ENCODE data around the gene FAM89A. TPM values are rescaled to one million over a fixed set of nuclear protein-coding genes. Genes with fewer than 3 reads are reported as not detected.

Gene FAM89A
- total and polyA plus RNA-seq, 9 of the 15 experiments (the other 6 are each of a cell fraction or from before 2014, with no cell fraction given) = 8.7 to 66.2 (median 43.3) TPM

DNA sequence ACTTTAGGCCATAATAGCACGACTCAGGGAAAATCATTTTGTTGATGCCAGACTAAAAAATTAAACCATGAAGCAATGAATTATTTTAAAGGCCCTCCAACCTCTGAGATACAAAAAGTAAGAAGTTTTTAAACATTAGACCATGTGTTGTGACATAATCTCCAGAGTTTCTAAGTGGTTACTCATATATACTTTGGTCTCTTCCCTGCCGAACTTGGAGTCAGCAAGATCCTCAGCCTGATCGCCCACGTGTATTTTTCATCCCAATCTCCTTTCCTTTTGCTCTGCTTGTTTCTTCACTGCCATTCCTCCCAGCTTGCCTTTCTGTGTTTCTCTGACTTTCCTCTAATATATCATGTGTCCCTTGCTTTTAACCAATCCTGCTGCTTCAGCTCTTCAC is 57.4 kb downstream of the FAM89A start:
- ATAC-seq = no peak

DNA sequence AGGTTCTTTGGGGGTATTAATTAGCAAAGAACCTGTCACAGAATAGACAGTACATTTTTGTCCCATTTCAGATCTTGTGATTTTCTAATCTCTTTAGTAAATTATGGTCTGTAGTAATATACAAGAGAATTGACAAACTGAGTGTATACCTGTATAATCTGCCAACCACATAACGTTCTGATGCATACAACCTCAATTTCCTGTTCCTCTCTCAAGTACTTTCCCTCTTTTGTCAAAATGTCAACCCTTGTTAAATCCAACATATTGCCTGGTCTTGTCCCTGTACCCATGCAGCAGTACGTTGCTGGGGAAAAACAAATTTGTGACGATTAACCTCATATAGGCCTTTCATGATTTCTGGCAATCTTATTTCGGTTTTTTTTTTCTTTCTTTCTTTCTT is 60.1 kb downstream of the FAM89A start:
- H3K27me3 ChIP-seq (ENCODE audit: control insufficient read depth in 2 of 2, insufficient read depth in 2 of 2, low read length in 2 of 2) = no peaks in the 10 kb centered on the region
- no peaks in the 10 kb centered on the region for H3K9me3 ChIP-seq (replicated peaks; ENCODE audit: control insufficient read depth, insufficient read depth, low read depth, low read length)
- H3K4me2 ChIP-seq (ENCODE audit: insufficient read depth, low read length) = peak overlapping the region; percentile 92
- intact Hi-C loops (cut with micrococcal nuclease) (loop anchor here (2.0 to 10.0 kb wide), 6 partner anchors 63 to 355 kb away; partner anchors contain the start of genes C1orf198, EXOC8 and SPRTN), in situ Hi-C loops (cut with MboI) (no loop called here)
- WGBS (ENCODE audit: insufficient coverage, low coverage, missing lambda C conversion rate) = 13% methylated on average over 4 of the region's 4 CpGs
- ChIA-PET POLR2A (no interaction called here), CTCF (ENCODE audit: low intra/inter-chr PET ratio) (no interaction called here)
- ATAC-seq (no peak), DNase-seq (ENCODE audit: extremely low read depth in 1 of 4, low spot score in 3 of 4) (no peak), FAIRE-seq (no peak)
- peaks cover 70% of the 10 kb centered on the region for H3K79me2 ChIP-seq (ENCODE audit: control insufficient read depth, insufficient read depth, low read length)
- H3K9ac ChIP-seq (ENCODE audit: insufficient read depth in 1 of 2, low read depth in 2 of 2, low read length in 2 of 2) = peak overlapping the region in 1 of 2 experiments; percentile 88; a peak in 3 of 4 replicates
- peak overlapping the region; percentile 62 for H3K4me3 ChIP-seq
- no peak overlapping the region for H2AFZ ChIP-seq (ENCODE audit: low read depth, low read length)
- H3K27ac ChIP-seq (ENCODE audit: extremely low read depth, low read depth, low read length) = peak overlapping the region; percentile 75
- H3K36me3 ChIP-seq (ENCODE audit: control insufficient read depth, insufficient read depth, low read length) = peaks cover 47% of the 10 kb centered on the region
- peaks cover 27 to 48% of the 10 kb centered on the region in 2 experiments; a peak in 4 of 5 replicates for H3K4me1 ChIP-seq (replicated peaks in 1 of 2; ENCODE audit: control insufficient read depth in 2 of 2, insufficient read depth in 2 of 2, low read length in 2 of 2)
- H3K9me1 ChIP-seq (ENCODE audit: control insufficient read depth, insufficient read depth, low read length) = no peaks in the 10 kb centered on the region
- BruUV-seq (replicated peaks) = no TSS peak
- H4K20me1 ChIP-seq (replicated peaks; ENCODE audit: control insufficient read depth, insufficient read depth, low read length) = no peaks in the 10 kb centered on the region
- TF ChIP-seq SPI1 (IDR thresholded peaks at IDR 0.05; ENCODE audit: borderline replicate concordance, low read depth, low read length) = no peak
- no peak for TF ChIP-seq FOXP1 (CRISPR knock-in tag; IDR thresholded peaks at IDR 0.05)
- TF ChIP-seq, protein P1, sequence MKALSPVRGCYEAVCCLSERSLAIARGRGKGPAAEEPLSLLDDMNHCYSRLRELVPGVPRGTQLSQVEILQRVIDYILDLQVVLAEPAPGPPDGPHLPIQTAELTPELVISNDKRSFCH (CRISPR knock-in tag; IDR thresholded peaks at IDR 0.05) = no peak
- TF ChIP-seq, protein P1 (tag; IDR thresholded peaks at IDR 0.05) = no peak
- TF ChIP-seq, protein P2, sequence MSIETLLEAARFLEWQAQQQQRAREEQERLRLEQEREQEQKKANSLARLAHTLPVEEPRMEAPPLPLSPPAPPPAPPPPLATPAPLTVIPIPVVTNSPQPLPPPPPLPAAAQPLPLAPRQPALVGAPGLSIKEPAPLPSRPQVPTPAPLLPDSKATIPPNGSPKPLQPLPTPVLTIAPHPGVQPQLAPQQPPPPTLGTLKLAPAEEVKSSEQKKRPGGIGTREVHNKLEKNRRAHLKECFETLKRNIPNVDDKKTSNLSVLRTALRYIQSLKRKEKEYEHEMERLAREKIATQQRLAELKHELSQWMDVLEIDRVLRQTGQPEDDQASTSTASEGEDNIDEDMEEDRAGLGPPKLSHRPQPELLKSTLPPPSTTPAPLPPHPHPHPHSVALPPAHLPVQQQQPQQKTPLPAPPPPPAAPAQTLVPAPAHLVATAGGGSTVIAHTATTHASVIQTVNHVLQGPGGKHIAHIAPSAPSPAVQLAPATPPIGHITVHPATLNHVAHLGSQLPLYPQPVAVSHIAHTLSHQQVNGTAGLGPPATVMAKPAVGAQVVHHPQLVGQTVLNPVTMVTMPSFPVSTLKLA (conservative IDR thresholded peaks at IDR 0.05) = 0 out of 4 replicates have a peak, but pooled peaks of 1 of the 2 experiments have one; percentile 23
- no peak for TF ChIP-seq CCAR2 (IDR thresholded peaks at IDR 0.05; ENCODE audit: low read depth, low read length)
- TF ChIP-seq, protein P3, sequence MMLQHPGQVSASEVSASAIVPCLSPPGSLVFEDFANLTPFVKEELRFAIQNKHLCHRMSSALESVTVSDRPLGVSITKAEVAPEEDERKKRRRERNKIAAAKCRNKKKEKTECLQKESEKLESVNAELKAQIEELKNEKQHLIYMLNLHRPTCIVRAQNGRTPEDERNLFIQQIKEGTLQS (IDR thresholded peaks at IDR 0.05) = no peak
- TF ChIP-seq, protein P3 (CRISPR knock-in tag; conservative IDR thresholded peaks at IDR 0.05) = no peak
- no peak for TF ChIP-seq SMARCA4 (IDR thresholded peaks at IDR 0.05)
- TF ChIP-seq KLF16 (IDR thresholded peaks at IDR 0.05) = no peak
- no peak for TF ChIP-seq CAMTA2 (CRISPR knock-in tag; conservative IDR thresholded peaks at IDR 0.05)
- no peak for TF ChIP-seq PTRF (tag; IDR thresholded peaks at IDR 0.05)
- no peak for TF ChIP-seq NELFE (IDR thresholded peaks at IDR 0.05; ENCODE audit: insufficient read depth, insufficient read length)

More for the DNA sequence above, 57.4 kb downstream of the FAM89A start:
- no peak overlapping the region for H2AFZ ChIP-seq (ENCODE audit: low read depth, low read length)
- H3K36me3 ChIP-seq (ENCODE audit: control insufficient read depth, insufficient read depth, low read length) = peaks cover 52% of the 10 kb centered on the region
- ChIA-PET POLR2A (interaction anchor here (1.7 kb wide), 1 partner anchor 9 kb away, joined by 5 read pairs; no protein-coding TSS in a partner anchor), CTCF (ENCODE audit: low intra/inter-chr PET ratio) (no interaction called here)
- H3K4me3 ChIP-seq = no peak overlapping the region
- intact Hi-C loops (cut with micrococcal nuclease) (loop anchor here (10.0 kb wide), 1 partner anchor 352 kb away; the partner anchor contains the start of genes EXOC8 and SPRTN), in situ Hi-C loops (cut with MboI) (no loop called here)
- no peaks in the 10 kb centered on the region for H3K9me1 ChIP-seq (ENCODE audit: control insufficient read depth, insufficient read depth, low read length)
- H3K27ac ChIP-seq (ENCODE audit: extremely low read depth, low read depth, low read length) = no peak overlapping the region
- TF ChIP-seq SMAD3 (CRISPR knock-in tag; conservative IDR thresholded peaks at IDR 0.05) (no peak), ZFX (CRISPR knock-in tag; IDR thresholded peaks at IDR 0.05) (0 out of 2 replicates have a peak, but pooled peaks have one; percentile 18)
- no peak overlapping the region for H3K9ac ChIP-seq (ENCODE audit: insufficient read depth in 1 of 2, low read depth in 2 of 2, low read length in 2 of 2)
- H3K79me2 ChIP-seq (ENCODE audit: control insufficient read depth, insufficient read depth, low read length) = peaks cover 83% of the 10 kb centered on the region
- H3K27me3 ChIP-seq (ENCODE audit: control insufficient read depth in 2 of 2, insufficient read depth in 2 of 2, low read length in 2 of 2) = no peaks in the 10 kb centered on the region
- no peaks in the 10 kb centered on the region; the same call in 1 of the 2 replicates for H4K20me1 ChIP-seq (replicated peaks; ENCODE audit: control insufficient read depth, insufficient read depth, low read length)
- H3K9me3 ChIP-seq (replicated peaks; ENCODE audit: control insufficient read depth, insufficient read depth, low read depth, low read length) = no peaks in the 10 kb centered on the region
- FAIRE-seq (no peak), DNase-seq (ENCODE audit: extremely low read depth in 1 of 4, low spot score in 3 of 4) (no peak)
- H3K4me1 ChIP-seq (replicated peaks in 1 of 2; ENCODE audit: control insufficient read depth in 2 of 2, insufficient read depth in 2 of 2, low read length in 2 of 2) = peaks cover 27 to 59% of the 10 kb centered on the region in 2 experiments
- H3K4me2 ChIP-seq (ENCODE audit: insufficient read depth, low read length) = no peak overlapping the region; the same call in 1 of the 2 replicates
- no TSS peak for BruUV-seq (replicated peaks)
- WGBS (ENCODE audit: insufficient coverage, low coverage, missing lambda C conversion rate) = 83% methylated on average over 4 of the region's 4 CpGs

Data from K562 (cell line).